GM19438 (cell line): ENCODE measurements around the gene GALNT9.
"Not testable (repeated sequence)": the region's sequence is repeated elsewhere in the genome, so short reads cannot be mapped to it uniquely, and the experiment has no call there.

ENCODE experiments used
- ATAC-seq: cut with Tn5 transposase; IDR thresholded peaks from one replicate; pipeline ENCODE4 v1.9.1; 2021; ENCODE audit warnings: low read depth; ENCODE audit not compliant: unreplicated experiment

Gene GALNT9

DNA sequence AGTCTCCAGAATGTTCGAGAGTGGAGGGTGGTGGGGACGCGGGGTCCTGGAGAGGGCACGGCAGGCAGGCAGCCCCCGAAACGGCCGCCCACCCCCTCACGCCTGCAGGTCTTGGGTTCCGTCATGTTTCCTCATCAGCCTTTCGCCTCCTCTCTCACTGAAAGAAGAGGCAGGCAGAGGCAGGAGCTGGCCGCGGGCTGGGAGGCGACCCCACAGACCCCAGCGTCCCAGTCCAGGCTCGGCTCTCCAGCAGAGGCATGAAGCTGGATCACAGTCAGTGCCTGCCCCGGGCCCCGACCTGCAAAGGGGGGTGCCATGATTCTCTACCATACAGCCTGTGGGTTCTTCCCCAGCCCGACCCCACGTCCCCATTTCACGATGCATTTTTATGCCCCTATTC lies 13.4 kb downstream of the GALNT9 start:
- ATAC-seq: no peak

DNA sequence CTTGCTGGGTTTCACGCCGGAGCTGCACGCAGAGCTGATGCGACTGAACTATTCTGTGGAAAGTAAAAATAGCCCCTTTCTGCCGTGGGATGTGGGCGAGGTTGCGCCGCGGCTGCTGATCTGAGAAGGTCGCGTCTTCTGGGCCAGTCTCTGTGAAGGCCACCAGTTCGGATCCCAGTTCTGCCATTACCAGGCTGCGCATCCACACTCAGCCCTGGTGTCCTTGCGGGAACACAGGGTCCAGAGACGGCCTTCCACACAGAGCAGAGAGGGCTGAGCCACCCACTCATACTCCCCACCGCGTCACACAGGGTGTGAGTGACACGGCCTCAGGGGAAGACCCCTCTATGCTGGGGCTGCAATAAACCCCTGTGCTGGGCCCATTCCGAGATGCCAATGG lies 13.9 kb downstream of the GALNT9 start:
- ATAC-seq: no peak

DNA sequence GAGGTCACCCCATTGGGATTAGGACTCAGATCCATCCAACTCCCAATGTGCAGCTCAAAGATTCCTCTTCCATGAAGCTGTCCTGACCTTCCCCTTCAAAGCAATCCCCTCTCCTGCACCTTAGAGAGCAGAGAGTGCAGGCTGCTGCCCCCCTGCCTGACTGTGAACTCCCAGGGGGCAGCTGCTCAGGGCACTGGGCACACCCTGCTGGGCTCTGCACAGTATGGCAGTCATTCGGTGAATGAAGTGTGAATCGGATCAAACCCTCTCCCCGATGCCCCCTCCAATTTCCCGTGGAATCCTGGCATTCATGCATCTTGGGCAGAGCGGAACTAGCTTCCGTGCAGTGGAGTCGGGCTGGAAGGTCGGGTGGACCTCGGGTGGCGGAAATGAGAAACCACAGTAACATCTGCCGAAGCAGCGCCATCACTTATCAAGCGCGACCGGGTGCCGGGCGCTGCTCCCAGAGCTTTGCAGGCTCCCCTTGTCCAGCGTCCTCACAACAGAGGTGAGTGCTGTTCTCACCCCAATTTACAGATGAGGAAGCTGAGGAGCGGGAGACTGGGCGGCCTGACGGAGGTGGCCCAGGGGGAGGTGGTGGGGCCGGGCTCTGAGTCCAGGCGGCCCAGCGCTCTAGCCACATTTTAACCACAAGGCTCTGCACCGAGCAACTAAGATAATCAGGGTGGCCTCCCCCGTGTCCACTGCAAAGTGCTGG lies 14.7 kb downstream of the GALNT9 start:
- ATAC-seq: no peak

DNA sequence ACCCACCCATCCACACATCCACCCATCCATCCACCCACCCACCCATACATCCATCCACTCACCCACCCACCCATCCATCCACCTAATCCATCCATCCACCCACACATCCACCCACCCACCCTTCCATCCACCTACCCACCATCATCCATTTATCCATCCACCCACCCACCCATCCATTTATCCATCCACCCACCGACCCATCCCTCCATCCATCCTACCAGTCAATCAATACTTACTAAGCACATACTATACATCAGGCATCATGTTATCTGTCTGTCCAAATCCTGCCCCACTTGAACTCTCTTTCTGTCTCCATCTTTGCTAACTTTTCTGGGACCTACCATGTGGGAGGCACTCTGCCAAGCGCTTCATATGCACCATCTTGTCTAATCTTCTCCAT lies 15.4 kb downstream of the GALNT9 start:
- no peak for ATAC-seq

DNA sequence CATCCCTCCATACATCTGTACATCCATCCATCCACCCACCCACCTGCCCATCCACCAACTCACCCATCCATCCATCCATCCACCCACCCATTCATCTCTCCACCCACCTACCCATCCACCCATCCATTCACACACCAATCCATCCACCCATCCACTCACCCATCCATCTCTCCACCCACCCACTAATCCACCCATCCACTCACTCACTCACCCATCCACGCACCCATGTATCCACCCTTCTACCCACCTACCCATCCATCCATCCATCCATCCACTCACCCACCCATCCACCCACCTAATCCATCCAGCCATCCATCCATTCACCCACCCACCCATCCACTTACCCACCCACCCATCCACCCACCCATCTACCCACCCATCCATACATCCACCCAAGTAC lies 16.2 kb downstream of the GALNT9 start:
- no peak for ATAC-seq

DNA sequence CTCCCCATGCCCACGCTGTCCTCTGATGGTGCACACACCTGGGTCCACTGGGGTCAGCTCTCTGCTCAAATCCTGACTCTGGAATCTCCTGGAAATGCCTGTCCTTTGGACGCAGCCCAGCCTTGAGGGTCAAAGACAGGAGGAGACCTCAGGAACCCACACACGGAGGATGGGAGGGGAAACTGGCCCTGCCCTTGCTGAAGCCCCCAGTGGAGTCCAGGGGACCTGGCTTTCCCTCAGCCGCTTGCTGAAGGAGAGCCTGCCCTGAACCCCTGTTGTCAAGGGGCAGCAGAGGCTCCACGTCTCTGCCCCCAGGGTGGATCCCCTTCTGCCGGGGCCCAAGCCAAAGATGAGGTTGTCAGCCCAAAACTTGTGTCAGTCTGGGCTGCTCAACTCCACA lies 16.9 kb downstream of the GALNT9 start:
- ATAC-seq: no peak

DNA sequence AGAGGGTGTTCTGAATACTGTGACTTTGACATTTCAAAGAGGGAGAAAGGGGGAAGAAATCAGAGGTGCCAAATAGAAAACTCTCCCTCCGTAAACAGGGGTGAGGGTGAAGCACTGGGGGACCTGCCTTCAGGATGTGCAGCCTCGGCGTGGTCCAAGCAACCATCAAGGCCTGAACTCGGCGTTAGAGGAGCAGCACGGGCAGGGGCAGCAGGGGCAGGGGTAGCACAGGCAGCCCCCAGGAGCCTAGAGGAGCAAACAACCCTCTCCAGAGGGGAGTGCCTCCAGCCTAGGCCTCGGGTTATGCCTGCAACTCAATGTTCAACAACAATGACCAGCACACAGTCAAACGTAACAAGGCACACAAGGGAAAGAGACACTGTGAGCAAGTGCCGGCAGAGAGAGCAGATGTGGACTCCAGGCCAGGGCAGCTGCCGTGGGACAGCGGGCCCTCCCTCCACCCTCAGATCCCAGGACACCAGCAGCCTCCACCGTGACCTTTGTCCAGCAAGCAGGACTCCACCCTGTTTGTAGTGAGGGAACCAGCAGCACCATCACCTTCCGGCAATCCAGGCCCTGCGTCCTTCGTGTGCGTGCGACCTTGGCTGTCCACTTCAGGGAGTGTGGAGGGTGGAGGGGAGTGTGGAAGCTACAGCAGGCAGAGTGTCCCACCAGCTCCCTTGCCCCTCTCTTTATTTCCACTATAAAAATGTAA lies 18.0 kb downstream of the GALNT9 start:
- ATAC-seq: no peak

DNA sequence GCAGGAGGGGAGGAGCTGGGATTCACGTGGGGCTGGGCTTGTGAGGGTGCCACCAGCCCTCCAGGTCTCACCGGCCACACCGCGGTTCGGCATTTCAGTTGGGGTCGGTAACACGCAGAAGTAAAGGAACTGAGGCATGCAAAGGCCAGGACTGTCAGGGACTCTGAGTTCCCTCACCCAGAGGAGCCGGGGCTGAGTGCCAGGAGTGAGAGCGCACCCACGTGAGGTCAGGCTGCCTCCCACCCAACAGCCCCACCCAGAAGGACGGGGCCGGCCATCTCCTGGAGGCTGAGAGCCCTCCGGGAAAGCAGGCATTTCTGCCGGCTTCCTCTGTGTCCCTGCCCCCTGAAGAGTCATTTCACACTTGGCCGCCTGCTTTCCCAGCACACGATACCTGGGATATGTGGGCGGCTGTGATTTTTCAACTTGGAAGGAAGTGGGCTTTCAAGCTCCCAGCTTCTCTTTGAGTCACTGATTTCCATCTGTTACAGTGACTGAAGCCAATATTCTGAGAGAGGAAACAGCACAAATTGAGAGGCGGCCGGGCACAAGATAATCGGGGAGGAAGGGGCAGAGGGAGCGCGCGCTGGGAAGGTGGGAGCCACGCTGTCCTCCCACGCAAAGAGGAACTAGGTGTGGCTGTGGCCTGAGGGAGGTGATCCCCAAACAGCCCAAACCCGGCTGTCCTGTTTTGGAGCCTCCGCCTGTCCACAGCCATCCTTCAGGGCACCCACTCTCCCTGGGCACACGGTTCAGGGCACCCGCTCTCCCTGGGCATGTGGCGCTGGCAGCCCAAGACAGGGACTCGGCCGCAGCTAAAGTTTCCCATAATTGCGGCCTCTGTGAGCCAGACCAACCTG lies 19.0 kb downstream of the GALNT9 start:
- ATAC-seq: no peak

DNA sequence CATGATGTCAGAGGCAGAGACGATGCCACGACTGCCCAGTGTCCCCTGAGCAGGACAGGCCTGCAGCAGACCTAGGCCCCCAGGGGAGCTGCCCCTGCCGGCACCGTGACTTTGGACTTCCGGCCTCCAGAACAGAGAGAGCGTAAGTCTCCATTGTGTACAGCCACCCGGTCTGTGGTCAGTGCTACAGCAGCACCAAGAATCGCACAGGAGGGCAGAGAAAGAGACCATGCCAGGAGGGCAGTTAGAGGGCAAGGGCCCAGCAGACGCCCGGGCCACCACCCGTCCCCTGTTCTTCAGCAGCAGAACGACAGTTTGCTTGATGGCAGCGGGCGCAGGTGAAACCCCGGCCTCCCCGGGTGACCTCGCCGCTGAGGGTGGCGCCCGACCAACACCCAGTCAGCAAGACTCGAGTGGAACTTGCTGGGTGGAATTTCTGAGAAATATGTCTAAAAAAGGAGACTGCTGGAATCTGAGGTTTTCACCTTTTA lies 19.7 kb downstream of the GALNT9 start:
- no peak for ATAC-seq

DNA sequence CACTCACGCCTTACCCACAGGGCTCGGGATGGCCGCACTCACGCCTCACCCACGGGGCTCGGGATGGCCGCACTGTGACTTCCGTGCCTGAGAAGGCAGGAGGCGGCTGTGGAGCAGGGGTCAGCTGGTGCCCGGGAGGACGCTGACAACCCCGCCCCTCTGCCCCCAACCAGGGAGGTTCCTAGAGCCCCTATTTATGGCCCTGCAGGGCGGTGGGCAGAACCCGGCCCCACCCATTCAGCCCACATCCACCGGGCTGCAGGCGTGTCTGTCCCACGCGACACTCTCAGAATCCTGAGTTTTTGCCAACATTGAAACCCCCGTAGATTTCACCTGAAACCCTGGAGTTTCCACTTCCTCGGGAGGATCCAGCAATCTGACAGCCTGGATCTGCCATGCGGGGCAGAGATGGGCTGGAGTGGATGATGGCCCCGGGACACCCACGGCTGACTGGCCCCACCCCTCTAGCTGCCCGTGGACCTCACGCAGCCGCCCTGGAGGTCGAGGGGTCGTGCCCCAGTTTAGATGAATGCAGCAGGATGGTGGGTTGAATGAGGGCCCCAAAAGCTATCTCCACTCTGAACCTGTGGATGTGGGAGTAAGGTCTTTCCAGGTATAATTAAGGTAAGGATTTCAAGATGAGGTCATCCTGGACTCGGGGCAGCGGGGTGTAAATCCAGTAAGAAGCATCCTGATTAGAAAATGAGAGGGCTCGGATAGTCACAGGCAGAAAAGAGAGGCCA lies 20.4 kb downstream of the GALNT9 start:
- no peak for ATAC-seq

DNA sequence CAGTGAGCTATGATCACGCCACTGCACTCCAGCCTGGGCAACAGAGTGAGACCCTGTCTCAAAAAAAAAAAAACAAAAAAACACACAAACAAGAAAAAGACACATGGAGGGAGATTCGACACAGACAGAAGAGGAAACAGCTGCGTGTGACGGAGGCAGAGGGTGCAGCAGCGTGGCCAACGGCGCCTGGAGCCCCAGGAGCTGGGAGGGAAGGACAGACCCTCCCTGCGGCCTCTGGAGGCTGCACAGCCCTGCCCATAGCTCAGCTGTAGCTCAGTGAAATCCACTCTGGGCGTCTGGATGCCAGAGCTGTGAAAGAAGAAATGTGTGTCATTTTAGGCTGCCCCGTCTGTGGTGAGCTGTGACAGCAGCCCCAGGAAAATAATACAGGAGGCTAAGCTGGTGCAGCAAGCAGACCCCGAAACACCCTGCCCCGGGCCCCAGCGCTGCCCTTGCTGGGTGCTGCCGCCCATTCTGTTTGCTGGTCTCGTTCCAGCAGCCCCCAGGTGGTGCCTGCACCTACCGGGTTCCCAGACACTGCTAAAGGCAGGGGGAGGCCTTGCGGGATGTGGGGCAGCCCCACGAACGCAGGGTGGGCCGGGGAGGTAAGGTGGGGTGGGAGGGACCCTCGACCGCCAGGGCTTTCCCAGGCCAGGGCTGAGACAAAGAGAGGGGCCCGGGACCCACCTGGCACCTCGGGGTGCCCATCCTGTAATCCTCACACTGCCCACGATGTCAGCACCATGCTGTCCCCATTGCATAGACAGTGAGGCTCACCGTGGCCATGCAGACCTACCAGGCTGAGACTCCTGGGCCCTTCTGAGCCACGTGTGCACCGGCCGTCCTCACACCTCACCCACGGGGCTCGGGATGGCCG lies 21.2 kb downstream of the GALNT9 start:
- ATAC-seq: no peak

DNA sequence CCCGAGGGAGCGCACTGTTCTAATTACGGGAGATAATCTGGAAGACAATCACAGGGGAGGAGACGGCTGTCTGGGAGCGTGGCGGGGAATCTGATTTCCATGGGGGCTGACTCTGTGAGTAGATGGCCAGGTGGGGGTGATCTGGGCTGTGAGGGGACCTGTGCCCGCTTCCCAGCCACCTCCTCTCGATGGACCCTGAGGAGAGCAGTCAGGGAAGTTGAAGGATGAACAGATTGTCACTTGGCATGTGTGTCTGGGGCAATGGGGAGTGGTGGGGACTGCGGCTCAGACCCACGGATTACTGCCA lies 22.6 kb downstream of the GALNT9 start:
- no peak for ATAC-seq

DNA sequence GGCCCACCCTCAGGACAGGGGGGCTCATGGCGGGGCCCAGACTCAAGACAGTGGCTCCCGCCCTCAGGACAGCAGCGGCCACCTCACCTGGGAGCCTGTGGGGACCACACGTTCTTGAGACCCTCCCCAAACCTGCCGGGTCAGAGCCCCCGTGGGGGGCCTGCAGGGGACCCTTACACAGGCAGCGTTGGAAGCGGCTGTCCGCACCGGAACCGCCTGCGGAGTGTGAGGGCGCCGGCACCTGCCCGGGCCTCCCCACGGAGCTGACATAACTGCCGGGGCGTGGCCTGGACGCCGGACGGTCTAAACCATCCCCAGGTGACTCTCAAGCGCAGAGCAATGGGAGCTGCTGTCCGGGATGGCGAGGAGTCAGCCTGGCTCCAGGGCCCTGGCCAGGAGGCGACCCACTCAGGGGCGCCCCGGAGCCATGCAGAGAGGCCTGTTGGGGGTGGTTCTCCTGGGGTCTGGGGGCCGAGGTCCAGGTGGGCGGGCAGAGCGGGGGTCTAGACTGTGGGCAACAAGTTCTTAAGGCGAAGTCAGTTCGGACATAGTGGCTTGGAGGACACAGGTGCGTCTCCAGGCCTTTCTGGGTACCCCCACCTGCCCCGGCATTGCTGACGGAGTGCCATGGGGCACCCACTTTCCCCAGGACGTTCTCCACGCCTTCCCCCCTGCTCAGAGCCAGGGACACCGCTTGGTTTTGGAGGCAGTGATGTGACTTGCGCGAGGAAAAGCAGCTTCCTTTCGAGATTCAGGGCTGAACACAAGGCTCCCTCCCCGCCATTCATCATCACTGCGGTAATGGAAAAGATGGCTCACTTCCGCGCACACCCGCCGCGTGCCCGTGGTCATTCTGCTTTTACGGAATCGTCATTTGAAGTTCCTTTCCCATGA lies 23.2 kb downstream of the GALNT9 start:
- ATAC-seq: no peak

DNA sequence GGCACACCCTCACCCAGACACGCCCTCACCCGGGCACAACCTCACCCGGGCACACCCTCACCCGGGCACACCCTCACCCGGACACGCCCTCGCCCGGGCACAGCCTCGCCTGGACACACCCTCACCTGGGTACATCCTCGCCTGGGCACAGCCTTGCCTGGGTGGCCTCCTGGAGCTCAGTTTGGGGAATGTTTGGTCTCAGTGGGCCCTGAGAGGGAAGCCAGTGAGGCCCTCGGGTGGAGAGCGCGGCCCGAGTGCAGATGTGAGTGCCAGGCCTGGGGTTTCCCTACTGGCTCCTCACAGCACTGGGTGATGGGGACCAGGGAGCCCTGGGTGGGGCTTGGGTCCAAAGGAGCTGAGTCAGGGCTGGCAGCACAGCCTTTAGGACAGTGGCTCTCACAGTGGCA lies 23.8 kb downstream of the GALNT9 start:
- ATAC-seq: no peak

DNA sequence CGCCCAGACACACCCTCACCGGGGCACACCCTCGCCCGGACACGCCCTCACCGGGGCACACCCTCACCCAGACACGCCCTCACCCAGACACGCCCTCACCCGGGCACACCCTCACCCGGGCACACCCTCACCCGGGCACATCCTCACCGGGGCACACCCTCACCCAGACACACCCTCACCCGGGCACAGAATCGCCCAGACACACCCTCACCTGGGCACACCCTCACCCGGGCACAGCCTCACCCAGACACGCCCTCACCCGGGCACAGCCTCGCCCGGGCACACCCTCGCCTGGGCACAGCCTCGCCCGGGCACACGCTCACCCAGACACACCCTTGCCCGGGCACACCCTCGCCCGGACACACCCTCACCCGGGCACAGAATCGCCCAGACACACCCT lies 24.5 kb downstream of the GALNT9 start:
- ATAC-seq: not testable (repeated sequence)

DNA sequence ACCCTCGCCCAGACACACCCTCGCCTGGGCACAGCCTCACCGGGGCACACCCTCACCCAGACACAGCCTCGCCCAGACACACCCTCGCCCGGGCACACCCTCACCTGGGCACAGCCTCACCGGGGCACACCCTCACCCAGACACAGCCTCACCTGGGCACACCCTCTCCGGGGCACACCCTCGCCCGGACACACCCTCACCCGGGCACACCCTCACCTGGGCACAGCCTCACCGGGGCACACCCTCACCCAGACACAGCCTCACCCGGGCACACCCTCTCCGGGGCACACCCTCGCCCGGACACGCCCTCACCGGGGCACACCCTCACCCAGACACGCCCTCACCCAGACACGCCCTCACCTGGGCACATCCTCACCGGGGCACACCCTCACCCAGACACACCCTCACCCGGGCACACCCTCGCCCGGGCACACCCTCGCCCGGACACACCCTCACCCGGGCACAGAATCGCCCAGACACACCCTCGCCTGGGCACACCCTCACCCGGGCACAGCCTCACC lies 25.5 kb downstream of the GALNT9 start:
- not testable (repeated sequence) for ATAC-seq

DNA sequence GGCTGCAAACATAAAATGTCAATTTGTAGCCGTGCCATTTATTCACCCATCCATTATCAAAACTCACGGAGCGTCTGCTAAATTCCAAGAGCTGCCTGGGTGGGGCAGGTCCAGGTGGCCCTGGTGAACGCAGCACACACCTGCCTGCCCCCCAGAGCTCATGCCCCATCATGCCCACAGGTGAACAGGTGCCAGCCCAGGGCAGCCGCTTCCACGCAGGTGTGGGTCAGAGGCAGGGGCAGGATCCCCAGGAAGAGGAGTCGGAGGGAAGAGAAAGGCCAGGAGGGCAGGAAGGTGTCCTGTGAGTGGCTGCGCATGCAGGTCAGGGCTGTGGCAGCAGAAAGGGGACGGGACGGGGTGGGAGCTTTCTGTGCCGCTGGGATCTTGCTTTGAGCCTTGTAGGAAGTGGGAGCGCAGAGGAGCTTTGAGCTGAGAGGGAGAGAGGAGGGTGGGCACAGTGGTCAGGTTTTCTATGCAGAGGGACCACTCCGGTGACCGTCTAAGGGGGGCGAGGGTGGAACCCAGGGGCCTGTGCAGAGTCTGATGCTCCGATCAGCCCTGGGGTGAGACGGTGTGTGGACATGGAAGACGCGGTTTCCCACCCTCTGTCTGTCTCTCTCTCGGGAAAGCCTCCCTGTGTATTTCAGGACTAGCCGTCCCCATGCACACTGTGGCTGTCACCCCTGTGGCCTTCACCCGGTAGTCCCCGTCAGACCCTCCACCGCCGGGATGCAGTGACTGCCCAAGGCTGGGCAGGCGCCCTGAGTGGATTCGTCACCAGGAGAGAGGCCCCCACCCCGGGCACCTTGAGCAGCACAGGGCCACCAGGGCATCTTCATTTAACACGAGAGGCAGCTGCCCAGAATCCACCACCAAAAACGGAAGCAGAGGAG lies 26.7 kb downstream of the GALNT9 start:
- no peak for ATAC-seq
